ENCODE results near the gene ARID1B. TPM values are rescaled to one million over a fixed set of nuclear protein-coding genes. Genes with fewer than 3 reads are reported as not detected.
"Not testable (repeated sequence)": the region's sequence is repeated elsewhere in the genome, so short reads cannot be mapped to it uniquely, and the experiment has no call there.

The ARID1B gene
- total RNA-seq, 1 experiment from 2014 or later, result 60.3 TPM

DNA sequence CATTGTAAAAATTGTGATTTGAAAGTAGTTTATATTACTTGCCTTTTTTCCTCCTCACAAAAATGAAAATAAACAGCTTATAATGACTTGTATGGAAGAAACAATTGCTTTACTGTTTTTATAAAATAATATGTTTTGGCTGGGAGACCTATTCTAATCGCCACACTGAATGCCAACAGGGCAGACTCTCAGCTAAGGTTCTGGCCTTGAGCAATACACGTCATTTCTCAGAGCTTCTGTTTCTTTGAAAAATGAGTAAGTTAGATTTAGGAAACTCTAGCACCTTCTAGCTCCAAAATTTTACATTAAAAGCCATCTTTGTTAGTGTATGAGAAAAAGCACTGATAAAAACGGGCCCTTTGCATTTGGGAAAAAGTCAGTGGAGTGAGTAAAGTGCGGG is 166.6 kb downstream of the ARID1B start:
- Mint-ChIP-seq H3K36me3 (no peaks in the 10 kb centered on the region), H3K4me3 (peak overlapping the region; percentile 57), H3K27me3 (ENCODE audit: low read depth) (no peaks in the 10 kb centered on the region), H3K4me1 (peaks cover 67% of the 10 kb centered on the region), H3K9me3 (no peaks in the 10 kb centered on the region), H3K27ac (peak overlapping the region; percentile 98)
- DNase-seq (ENCODE audit: low spot score), result no peak
- ChIA-PET CTCF (interaction anchor here (0.8 to 2.4 kb wide), 6 partner anchors 9 to 124 kb away, joined by 3 to 24 read pairs (median 7); no protein-coding TSS in a partner anchor), POLR2A (no interaction called here)
- TF ChIP-seq JUN (CRISPR knock-in tag; IDR thresholded peaks at IDR 0.05) (no peak), OVOL2 (CRISPR knock-in tag; IDR thresholded peaks at IDR 0.05; ENCODE audit: borderline replicate concordance) (no peak), EMX1 (CRISPR knock-in tag; IDR thresholded peaks at IDR 0.05) (no peak), ZNF396 (CRISPR knock-in tag; IDR thresholded peaks at IDR 0.05; ENCODE audit: borderline replicate concordance) (no peak), MXD4 (CRISPR knock-in tag; IDR thresholded peaks at IDR 0.05; ENCODE audit: borderline replicate concordance) (no peak), NFATC4 (CRISPR knock-in tag; IDR thresholded peaks at IDR 0.05) (no peak)
- TF ChIP-seq, protein P1, sequence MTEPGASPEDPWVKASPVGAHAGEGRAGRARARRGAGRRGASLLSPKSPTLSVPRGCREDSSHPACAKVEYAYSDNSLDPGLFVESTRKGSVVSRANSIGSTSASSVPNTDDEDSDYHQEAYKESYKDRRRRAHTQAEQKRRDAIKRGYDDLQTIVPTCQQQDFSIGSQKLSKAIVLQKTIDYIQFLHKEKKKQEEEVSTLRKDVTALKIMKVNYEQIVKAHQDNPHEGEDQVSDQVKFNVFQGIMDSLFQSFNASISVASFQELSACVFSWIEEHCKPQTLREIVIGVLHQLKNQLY (CRISPR knock-in tag; IDR thresholded peaks at IDR 0.05), result no peak
- no peak for ATAC-seq

DNA sequence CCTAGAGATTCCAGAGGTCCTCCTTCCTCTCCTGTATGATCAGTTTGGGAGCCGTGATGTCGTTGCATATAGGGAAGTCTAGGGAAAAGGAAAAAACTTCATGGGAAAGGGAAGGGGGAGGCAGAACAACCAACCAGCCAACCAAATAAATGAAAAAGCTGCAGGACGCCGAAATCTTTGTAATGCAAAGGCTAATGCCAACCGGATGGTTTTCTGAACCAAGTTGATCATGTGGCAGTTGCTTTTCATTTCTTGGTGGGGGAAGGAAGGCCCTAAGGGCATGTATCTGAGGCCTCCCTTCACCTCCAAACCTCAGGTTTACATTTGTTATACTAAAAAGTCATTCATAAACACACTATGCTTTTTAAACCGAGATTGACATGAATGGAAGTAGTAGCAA is 167.2 kb downstream of the ARID1B start:
- DNase-seq (ENCODE audit: low spot score) (no peak), ATAC-seq (peak; percentile 62)
- H3K27me3 Mint-ChIP-seq (ENCODE audit: low read depth), result no peaks in the 10 kb centered on the region
- CTCF ChIA-PET, result interaction anchor here (0.6 to 1.9 kb wide), 5 partner anchors 9 to 102 kb away, joined by 3 to 7 read pairs (median 5); no protein-coding TSS in a partner anchor
- 0 out of 2 replicates have a peak, but pooled peaks have one; percentile 55 for TF ChIP-seq ETV6 (CRISPR knock-in tag; IDR thresholded peaks at IDR 0.05)
- TF ChIP-seq, protein P2, sequence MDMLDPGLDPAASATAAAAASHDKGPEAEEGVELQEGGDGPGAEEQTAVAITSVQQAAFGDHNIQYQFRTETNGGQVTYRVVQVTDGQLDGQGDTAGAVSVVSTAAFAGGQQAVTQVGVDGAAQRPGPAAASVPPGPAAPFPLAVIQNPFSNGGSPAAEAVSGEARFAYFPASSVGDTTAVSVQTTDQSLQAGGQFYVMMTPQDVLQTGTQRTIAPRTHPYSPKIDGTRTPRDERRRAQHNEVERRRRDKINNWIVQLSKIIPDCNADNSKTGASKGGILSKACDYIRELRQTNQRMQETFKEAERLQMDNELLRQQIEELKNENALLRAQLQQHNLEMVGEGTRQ (CRISPR knock-in tag; IDR thresholded peaks at IDR 0.05), result peak; percentile 67
- TF ChIP-seq CREM (CRISPR knock-in tag; IDR thresholded peaks at IDR 0.05), result no peak
- peaks cover 70% of the 10 kb centered on the region for H3K4me1 Mint-ChIP-seq
- H3K27ac Mint-ChIP-seq, result peak overlapping the region; percentile 98
- peak overlapping the region; percentile 57 for H3K4me3 Mint-ChIP-seq
- POLR2A ChIA-PET, result no interaction called here
- H3K36me3 Mint-ChIP-seq, result no peaks in the 10 kb centered on the region
- H3K9me3 Mint-ChIP-seq, result no peaks in the 10 kb centered on the region

GRCh38 chr6:156945789-156946172 is 168.6 kb downstream of the ARID1B start:
- DNase-seq (ENCODE audit: low spot score); H3K9me3 Mint-ChIP-seq; H3K36me3 Mint-ChIP-seq; H3K4me3 Mint-ChIP-seq; H3K27me3 Mint-ChIP-seq (ENCODE audit: low read depth); POLR2A ChIA-PET; ATAC-seq: not testable (repeated sequence)
- CTCF ChIA-PET, result interaction anchor here (1.9 kb wide), 1 partner anchor 8 kb away, joined by 7 read pairs; no protein-coding TSS in a partner anchor
- TF ChIP-seq ZNF121 (CRISPR knock-in tag; IDR thresholded peaks at IDR 0.05), result peak; percentile 97
- Mint-ChIP-seq H3K27ac (peak overlapping the region; percentile 97), H3K4me1 (peaks cover 72% of the 10 kb centered on the region)

GRCh38 chr6:156946370-156946936 is 169.3 kb downstream of the ARID1B start:
- Mint-ChIP-seq H3K4me3 (no peak overlapping the region), H3K27me3 (ENCODE audit: low read depth) (no peaks in the 10 kb centered on the region), H3K9me3 (no peaks in the 10 kb centered on the region), H3K36me3 (no peaks in the 10 kb centered on the region), H3K4me1 (peaks cover 66% of the 10 kb centered on the region), H3K27ac (peak overlapping the region; percentile 95; the same call in 1 of the 2 replicates)
- POLR2A ChIA-PET, result no interaction called here
- DNase-seq (ENCODE audit: low spot score) (no peak), ATAC-seq (no peak)
- CTCF ChIA-PET, result no interaction called here
- TF ChIP-seq, protein P3, sequence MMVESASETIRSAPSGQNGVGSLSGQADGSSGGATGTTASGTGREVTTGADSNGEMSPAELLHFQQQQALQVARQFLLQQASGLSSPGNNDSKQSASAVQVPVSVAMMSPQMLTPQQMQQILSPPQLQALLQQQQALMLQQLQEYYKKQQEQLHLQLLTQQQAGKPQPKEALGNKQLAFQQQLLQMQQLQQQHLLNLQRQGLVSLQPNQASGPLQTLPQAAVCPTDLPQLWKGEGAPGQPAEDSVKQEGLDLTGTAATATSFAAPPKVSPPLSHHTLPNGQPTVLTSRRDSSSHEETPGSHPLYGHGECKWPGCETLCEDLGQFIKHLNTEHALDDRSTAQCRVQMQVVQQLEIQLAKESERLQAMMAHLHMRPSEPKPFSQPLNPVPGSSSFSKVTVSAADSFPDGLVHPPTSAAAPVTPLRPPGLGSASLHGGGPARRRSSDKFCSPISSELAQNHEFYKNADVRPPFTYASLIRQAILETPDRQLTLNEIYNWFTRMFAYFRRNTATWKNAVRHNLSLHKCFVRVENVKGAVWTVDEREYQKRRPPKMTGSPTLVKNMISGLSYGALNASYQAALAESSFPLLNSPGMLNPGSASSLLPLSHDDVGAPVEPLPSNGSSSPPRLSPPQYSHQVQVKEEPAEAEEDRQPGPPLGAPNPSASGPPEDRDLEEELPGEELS (CRISPR knock-in tag; IDR thresholded peaks at IDR 0.05), result no peak
- TF ChIP-seq GTF2I (CRISPR knock-in tag; conservative IDR thresholded peaks at IDR 0.05) (no peak), ZNF416 (CRISPR knock-in tag; IDR thresholded peaks at IDR 0.05) (no peak), TCF7 (CRISPR knock-in tag; IDR thresholded peaks at IDR 0.05; ENCODE audit: low read depth) (no peak), FOXJ3 (CRISPR knock-in tag; IDR thresholded peaks at IDR 0.05; ENCODE audit: borderline replicate concordance) (no peak), MXD4 (CRISPR knock-in tag; IDR thresholded peaks at IDR 0.05; ENCODE audit: borderline replicate concordance) (no peak), ELF4 (CRISPR knock-in tag; IDR thresholded peaks at IDR 0.05; ENCODE audit: low read depth) (no peak), RELA (CRISPR knock-in tag; IDR thresholded peaks at IDR 0.05; ENCODE audit: borderline replicate concordance) (no peak)
- TF ChIP-seq, protein P4, sequence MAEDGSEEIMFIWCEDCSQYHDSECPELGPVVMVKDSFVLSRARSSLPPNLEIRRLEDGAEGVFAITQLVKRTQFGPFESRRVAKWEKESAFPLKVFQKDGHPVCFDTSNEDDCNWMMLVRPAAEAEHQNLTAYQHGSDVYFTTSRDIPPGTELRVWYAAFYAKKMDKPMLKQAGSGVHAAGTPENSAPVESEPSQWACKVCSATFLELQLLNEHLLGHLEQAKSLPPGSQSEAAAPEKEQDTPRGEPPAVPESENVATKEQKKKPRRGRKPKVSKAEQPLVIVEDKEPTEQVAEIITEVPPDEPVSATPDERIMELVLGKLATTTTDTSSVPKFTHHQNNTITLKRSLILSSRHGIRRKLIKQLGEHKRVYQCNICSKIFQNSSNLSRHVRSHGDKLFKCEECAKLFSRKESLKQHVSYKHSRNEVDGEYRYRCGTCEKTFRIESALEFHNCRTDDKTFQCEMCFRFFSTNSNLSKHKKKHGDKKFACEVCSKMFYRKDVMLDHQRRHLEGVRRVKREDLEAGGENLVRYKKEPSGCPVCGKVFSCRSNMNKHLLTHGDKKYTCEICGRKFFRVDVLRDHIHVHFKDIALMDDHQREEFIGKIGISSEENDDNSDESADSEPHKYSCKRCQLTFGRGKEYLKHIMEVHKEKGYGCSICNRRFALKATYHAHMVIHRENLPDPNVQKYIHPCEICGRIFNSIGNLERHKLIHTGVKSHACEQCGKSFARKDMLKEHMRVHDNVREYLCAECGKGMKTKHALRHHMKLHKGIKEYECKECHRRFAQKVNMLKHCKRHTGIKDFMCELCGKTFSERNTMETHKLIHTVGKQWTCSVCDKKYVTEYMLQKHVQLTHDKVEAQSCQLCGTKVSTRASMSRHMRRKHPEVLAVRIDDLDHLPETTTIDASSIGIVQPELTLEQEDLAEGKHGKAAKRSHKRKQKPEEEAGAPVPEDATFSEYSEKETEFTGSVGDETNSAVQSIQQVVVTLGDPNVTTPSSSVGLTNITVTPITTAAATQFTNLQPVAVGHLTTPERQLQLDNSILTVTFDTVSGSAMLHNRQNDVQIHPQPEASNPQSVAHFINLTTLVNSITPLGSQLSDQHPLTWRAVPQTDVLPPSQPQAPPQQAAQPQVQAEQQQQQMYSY (CRISPR knock-in tag; IDR thresholded peaks at IDR 0.05), result no peak
- TF ChIP-seq, protein P5, sequence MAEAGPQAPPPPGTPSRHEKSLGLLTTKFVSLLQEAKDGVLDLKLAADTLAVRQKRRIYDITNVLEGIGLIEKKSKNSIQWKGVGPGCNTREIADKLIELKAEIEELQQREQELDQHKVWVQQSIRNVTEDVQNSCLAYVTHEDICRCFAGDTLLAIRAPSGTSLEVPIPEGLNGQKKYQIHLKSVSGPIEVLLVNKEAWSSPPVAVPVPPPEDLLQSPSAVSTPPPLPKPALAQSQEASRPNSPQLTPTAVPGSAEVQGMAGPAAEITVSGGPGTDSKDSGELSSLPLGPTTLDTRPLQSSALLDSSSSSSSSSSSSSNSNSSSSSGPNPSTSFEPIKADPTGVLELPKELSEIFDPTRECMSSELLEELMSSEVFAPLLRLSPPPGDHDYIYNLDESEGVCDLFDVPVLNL (CRISPR knock-in tag; IDR thresholded peaks at IDR 0.05; ENCODE audit: borderline replicate concordance, low read depth), result no peak
- TF ChIP-seq, protein P6, sequence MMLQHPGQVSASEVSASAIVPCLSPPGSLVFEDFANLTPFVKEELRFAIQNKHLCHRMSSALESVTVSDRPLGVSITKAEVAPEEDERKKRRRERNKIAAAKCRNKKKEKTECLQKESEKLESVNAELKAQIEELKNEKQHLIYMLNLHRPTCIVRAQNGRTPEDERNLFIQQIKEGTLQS (CRISPR knock-in tag; conservative IDR thresholded peaks at IDR 0.05), result no peak
